ENCODE results near the gene CORO7.
"Not testable (repeated sequence)": the region's sequence is repeated elsewhere in the genome, so short reads cannot be mapped to it uniquely, and the experiment has no call there.

CORO7 gene

GRCh38 chr16:4353675-4354074, 62.7 kb downstream of the CORO7 start:
- Mint-ChIP-seq H3K4me1 (ENCODE audit: low read depth) (peaks cover 10% of the 10 kb centered on the region), H3K4me3 (no peak overlapping the region), H3K27ac (no peak overlapping the region), H3K9me3 (no peaks in the 10 kb centered on the region), H3K36me3 (ENCODE audit: low read depth) (peaks cover 9% of the 10 kb centered on the region), H3K27me3 (ENCODE audit: low read depth) (no peaks in the 10 kb centered on the region)

- Mint-ChIP-seq H3K36me3 (ENCODE audit: low read depth) (peaks cover 12% of the 10 kb centered on the region), H3K4me1 (ENCODE audit: low read depth) (peaks cover 10% of the 10 kb centered on the region), H3K9me3 (no peaks in the 10 kb centered on the region), H3K4me3 (no peak overlapping the region), H3K27me3 (ENCODE audit: low read depth) (no peaks in the 10 kb centered on the region), H3K27ac (no peak overlapping the region)
These were observed 63.6 kb downstream of the CORO7 start for GRCh38 chr16:4352843-4353242.

- peaks cover 12% of the 10 kb centered on the region for H3K36me3 Mint-ChIP-seq (ENCODE audit: low read depth)
- H3K4me1 Mint-ChIP-seq (ENCODE audit: low read depth) = peaks cover 10% of the 10 kb centered on the region
- H3K27ac Mint-ChIP-seq = no peak overlapping the region
- no peaks in the 10 kb centered on the region for H3K27me3 Mint-ChIP-seq (ENCODE audit: low read depth)
- H3K4me3 Mint-ChIP-seq = peak overlapping the region; percentile 40
- H3K9me3 Mint-ChIP-seq = no peaks in the 10 kb centered on the region
These were observed 64.5 kb downstream of the CORO7 start for GRCh38 chr16:4351880-4352279.

GRCh38 chr16:4350787-4351659, 65.4 kb downstream of the CORO7 start, which contains the start of gene PAM16:
PAM16 (minus strand) TSS chr16:4351321; CDS start chr16:4351234, 87 bp downstream.
- Mint-ChIP-seq H3K36me3 (ENCODE audit: low read depth) (peaks cover 12% of the 10 kb centered on the region), H3K4me1 (ENCODE audit: low read depth) (peaks cover 10% of the 10 kb centered on the region), H3K27ac (peak within 1 kb of the TSS; percentile 89), H3K27me3 (ENCODE audit: low read depth) (no peaks in the 10 kb centered on the region), H3K9me3 (no peaks in the 10 kb centered on the region), H3K4me3 (peak within 1 kb of the TSS; percentile 92)

- Mint-ChIP-seq H3K4me3 (peak overlapping the region; percentile 92), H3K9me3 (no peaks in the 10 kb centered on the region), H3K27ac (peak overlapping the region; percentile 85), H3K27me3 (ENCODE audit: low read depth) (no peaks in the 10 kb centered on the region), H3K4me1 (ENCODE audit: low read depth) (peaks cover 10% of the 10 kb centered on the region), H3K36me3 (ENCODE audit: low read depth) (peaks cover 12% of the 10 kb centered on the region)
These were observed 66.0 kb downstream of the CORO7 start for GRCh38 chr16:4350365-4350786.

- Mint-ChIP-seq H3K4me1 (ENCODE audit: low read depth) (peaks cover 12% of the 10 kb centered on the region), H3K36me3 (ENCODE audit: low read depth) (peaks cover 7% of the 10 kb centered on the region), H3K4me3 (no peak overlapping the region), H3K27ac (no peak overlapping the region), H3K27me3 (ENCODE audit: low read depth) (no peaks in the 10 kb centered on the region), H3K9me3 (no peaks in the 10 kb centered on the region)
These were observed 67.1 kb downstream of the CORO7 start for GRCh38 chr16:4349332-4349731.

- H3K27me3 Mint-ChIP-seq (ENCODE audit: low read depth) = no peaks in the 10 kb centered on the region
- no peak overlapping the region for H3K27ac Mint-ChIP-seq
- peaks cover 3% of the 10 kb centered on the region for H3K36me3 Mint-ChIP-seq (ENCODE audit: low read depth)
- H3K4me3 Mint-ChIP-seq = no peak overlapping the region
- peaks cover 12% of the 10 kb centered on the region for H3K4me1 Mint-ChIP-seq (ENCODE audit: low read depth)
- H3K9me3 Mint-ChIP-seq = no peaks in the 10 kb centered on the region
These were observed 68.5 kb downstream of the CORO7 start for GRCh38 chr16:4347765-4348509.

- H3K27ac Mint-ChIP-seq = no peak overlapping the region
- H3K9me3 Mint-ChIP-seq = no peaks in the 10 kb centered on the region
- H3K4me3 Mint-ChIP-seq = no peak overlapping the region
- H3K27me3 Mint-ChIP-seq (ENCODE audit: low read depth) = no peaks in the 10 kb centered on the region
- H3K4me1 Mint-ChIP-seq (ENCODE audit: low read depth) = peaks cover 12% of the 10 kb centered on the region
- peaks cover 3% of the 10 kb centered on the region for H3K36me3 Mint-ChIP-seq (ENCODE audit: low read depth)
These were observed 69.4 kb downstream of the CORO7 start for GRCh38 chr16:4347010-4347409.

- Mint-ChIP-seq H3K4me1 (ENCODE audit: low read depth) (peaks cover 5% of the 10 kb centered on the region), H3K36me3 (ENCODE audit: low read depth) (peaks cover 3% of the 10 kb centered on the region), H3K27ac (no peak overlapping the region), H3K4me3 (no peak overlapping the region), H3K9me3 (no peaks in the 10 kb centered on the region), H3K27me3 (ENCODE audit: low read depth) (no peaks in the 10 kb centered on the region)
These were observed 70.3 kb downstream of the CORO7 start for GRCh38 chr16:4345836-4346781.

GRCh38 chr16:4344983-4345835, 71.2 kb downstream of the CORO7 start:
- Mint-ChIP-seq H3K4me3 (no peak overlapping the region), H3K9me3 (no peaks in the 10 kb centered on the region), H3K27ac (no peak overlapping the region), H3K4me1 (ENCODE audit: low read depth) (peaks cover 2% of the 10 kb centered on the region), H3K27me3 (ENCODE audit: low read depth) (no peaks in the 10 kb centered on the region), H3K36me3 (ENCODE audit: low read depth) (peaks cover 3% of the 10 kb centered on the region)

- H3K36me3 Mint-ChIP-seq (ENCODE audit: low read depth); H3K9me3 Mint-ChIP-seq; H3K4me3 Mint-ChIP-seq; H3K27ac Mint-ChIP-seq; H3K4me1 Mint-ChIP-seq (ENCODE audit: low read depth); H3K27me3 Mint-ChIP-seq (ENCODE audit: low read depth): not testable (repeated sequence)
These were observed 72.0 kb downstream of the CORO7 start for GRCh38 chr16:4344300-4344982.

GRCh38 chr16:4342866-4343744, 73.3 kb downstream of the CORO7 start:
- Mint-ChIP-seq H3K9me3 (no peaks in the 10 kb centered on the region), H3K27me3 (ENCODE audit: low read depth) (no peaks in the 10 kb centered on the region), H3K4me3 (no peak overlapping the region), H3K36me3 (ENCODE audit: low read depth) (no peaks in the 10 kb centered on the region), H3K27ac (no peak overlapping the region), H3K4me1 (ENCODE audit: low read depth) (peaks cover 2% of the 10 kb centered on the region)
